Measurements from ENCODE around the gene FXYD3.
"Not testable (repeated sequence)": the region's sequence is repeated elsewhere in the genome, so short reads cannot be mapped to it uniquely, and the experiment has no call there.

DNA sequence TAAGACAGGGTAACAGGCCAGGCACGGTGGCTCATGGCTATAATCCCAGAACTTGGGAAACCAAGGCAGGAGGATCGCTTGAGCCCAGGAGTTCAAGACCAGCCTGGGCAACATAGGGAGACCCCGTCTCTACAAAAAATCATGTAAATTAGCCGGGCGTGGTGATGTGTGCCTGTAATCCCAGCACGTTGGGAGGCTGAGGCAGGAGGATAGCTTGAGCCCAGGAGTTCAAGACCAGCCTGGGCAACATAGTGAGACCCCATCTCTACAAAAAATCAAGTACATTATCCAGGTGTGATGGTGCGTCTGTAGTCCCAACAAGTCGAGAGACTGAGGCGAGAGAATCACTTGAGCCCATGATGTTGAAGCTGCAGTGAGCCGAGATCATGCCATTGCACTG lies 12.0 kb upstream of the FXYD3 start:
- TF ChIP-seq FOXJ3 (CRISPR knock-in tag; IDR thresholded peaks at IDR 0.05); FOSL2 (IDR thresholded peaks at IDR 0.05; ENCODE audit: borderline replicate concordance, low read depth); TEAD4 (IDR thresholded peaks at IDR 0.05; ENCODE audit: borderline replicate concordance, insufficient read depth): not testable (repeated sequence)
- TF ChIP-seq, protein P1, sequence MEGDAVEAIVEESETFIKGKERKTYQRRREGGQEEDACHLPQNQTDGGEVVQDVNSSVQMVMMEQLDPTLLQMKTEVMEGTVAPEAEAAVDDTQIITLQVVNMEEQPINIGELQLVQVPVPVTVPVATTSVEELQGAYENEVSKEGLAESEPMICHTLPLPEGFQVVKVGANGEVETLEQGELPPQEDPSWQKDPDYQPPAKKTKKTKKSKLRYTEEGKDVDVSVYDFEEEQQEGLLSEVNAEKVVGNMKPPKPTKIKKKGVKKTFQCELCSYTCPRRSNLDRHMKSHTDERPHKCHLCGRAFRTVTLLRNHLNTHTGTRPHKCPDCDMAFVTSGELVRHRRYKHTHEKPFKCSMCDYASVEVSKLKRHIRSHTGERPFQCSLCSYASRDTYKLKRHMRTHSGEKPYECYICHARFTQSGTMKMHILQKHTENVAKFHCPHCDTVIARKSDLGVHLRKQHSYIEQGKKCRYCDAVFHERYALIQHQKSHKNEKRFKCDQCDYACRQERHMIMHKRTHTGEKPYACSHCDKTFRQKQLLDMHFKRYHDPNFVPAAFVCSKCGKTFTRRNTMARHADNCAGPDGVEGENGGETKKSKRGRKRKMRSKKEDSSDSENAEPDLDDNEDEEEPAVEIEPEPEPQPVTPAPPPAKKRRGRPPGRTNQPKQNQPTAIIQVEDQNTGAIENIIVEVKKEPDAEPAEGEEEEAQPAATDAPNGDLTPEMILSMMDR (IDR thresholded peaks at IDR 0.05) = not testable (repeated sequence)
- TF ChIP-seq, protein P2, sequence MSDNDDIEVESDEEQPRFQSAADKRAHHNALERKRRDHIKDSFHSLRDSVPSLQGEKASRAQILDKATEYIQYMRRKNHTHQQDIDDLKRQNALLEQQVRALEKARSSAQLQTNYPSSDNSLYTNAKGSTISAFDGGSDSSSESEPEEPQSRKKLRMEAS (IDR thresholded peaks at IDR 0.05; ENCODE audit: low read depth) = not testable (repeated sequence)

Data from SK-N-SH (cell line).